Measurements from ENCODE around the gene EPHB1.

EPHB1 gene

DNA sequence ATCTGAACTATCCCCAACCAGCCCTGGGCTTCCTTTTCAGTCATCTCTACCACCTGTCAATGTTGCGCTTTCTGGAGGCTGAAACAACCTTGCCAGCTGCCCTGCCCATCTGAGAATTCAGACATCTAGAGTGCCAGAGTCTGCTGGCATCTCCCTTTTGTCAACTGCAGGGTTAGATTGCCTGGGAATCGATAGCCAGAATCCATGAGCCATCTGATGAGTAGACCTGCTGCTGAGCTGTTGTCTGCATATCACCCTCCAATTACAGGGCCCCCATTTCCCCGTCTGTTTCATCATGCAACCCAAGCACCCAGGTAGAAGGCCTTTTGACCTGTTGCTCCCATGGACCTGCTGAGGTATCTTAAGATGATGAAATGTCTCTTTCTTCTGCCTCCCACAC, 280.1 kb downstream of the EPHB1 start:
- in situ Hi-C loops (cut with HindIII; ENCODE audit: low sequenced_read_pairs), result no loop called here
- no peak for TF ChIP-seq CTCF (IDR thresholded peaks at IDR 0.05; ENCODE audit: low read depth, low read length)
- H3K4me3 ChIP-seq (ENCODE audit: low read depth, low read length), result no peak overlapping the region
- DNase-seq (ENCODE audit: low read depth, low spot score), result no peak

DNA sequence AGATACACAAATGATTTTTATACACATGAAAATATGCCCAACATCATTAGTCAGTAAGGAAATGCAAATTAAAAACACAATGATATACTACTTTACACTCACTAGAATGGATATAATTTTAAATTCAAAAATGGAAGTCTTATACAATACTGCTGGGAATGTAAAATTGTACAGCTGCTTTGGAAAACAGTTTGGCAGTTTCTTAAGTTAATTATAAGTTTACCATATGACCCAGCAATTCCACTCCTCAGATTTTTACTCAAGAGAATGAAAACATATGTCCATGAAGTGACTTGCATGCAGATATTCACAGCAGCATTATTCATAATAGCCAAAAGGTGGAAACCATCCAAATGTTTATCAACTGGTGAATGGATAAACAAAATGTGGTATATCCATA, 281.3 kb downstream of the EPHB1 start:
- in situ Hi-C loops (cut with HindIII; ENCODE audit: low sequenced_read_pairs), result no loop called here
- TF ChIP-seq CTCF (IDR thresholded peaks at IDR 0.05; ENCODE audit: low read depth, low read length), result no peak

DNA sequence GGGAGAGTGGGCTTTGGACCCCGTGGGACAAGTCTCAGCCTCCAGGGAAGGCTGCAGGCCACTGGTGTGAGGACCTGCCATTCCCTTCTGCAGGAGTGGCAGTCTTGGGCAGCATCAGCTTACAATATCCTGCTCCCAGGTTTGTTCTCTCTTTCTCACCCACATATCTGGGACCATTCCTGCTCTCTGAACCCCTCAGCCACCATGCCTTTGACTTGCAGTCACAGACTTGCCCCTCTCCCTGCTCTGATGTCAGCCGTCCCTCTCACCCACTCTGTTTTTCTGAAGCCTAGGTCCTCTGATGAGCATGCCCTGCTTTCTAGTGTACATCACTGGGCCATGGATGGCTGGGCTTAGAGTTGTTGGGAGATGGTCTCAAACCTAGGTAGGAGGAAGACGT, 282.1 kb downstream of the EPHB1 start:
- in situ Hi-C loops (cut with HindIII; ENCODE audit: low sequenced_read_pairs), result no loop called here
- no peak overlapping the region for H3K4me3 ChIP-seq (ENCODE audit: low read depth, low read length)
- no peak for DNase-seq (ENCODE audit: low read depth, low spot score)
- TF ChIP-seq CTCF (IDR thresholded peaks at IDR 0.05; ENCODE audit: low read depth, low read length), result no peak

More for the DNA sequence above, 281.3 kb downstream of the EPHB1 start:
- no peak for DNase-seq (ENCODE audit: low read depth, low spot score)
- H3K4me3 ChIP-seq (ENCODE audit: low read depth, low read length), result no peak overlapping the region

GRCh38 chr3:135078283-135078682, 283.2 kb downstream of the EPHB1 start:
- no peak for DNase-seq (ENCODE audit: low read depth, low spot score)
- in situ Hi-C loops (cut with HindIII; ENCODE audit: low sequenced_read_pairs), result no loop called here
- no peak for TF ChIP-seq CTCF (IDR thresholded peaks at IDR 0.05; ENCODE audit: low read depth, low read length)
- H3K4me3 ChIP-seq (ENCODE audit: low read depth, low read length), result no peak overlapping the region

DNA sequence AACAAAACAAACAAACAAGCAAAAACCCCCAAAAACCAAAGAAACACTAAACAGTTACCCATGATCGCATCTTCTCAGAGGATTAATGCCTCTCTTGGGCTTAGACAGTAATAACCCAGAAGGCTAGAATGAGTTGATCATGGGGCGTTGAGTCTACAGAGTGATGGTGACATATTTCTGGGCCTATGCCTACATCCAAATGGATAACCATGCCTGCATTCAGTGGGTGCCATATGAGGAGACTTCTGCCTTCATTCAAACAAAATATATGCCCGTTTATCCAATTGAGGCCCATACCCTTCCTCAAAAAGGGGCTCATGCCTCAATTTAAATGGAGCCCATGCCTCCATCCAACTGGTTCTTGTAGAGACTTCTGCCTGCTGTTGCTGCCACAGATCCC, 284.0 kb downstream of the EPHB1 start:
- in situ Hi-C loops (cut with HindIII; ENCODE audit: low sequenced_read_pairs), result no loop called here
- TF ChIP-seq CTCF (IDR thresholded peaks at IDR 0.05; ENCODE audit: low read depth, low read length), result no peak
- DNase-seq (ENCODE audit: low read depth, low spot score), result no peak
- no peak overlapping the region for H3K4me3 ChIP-seq (ENCODE audit: low read depth, low read length)

DNA sequence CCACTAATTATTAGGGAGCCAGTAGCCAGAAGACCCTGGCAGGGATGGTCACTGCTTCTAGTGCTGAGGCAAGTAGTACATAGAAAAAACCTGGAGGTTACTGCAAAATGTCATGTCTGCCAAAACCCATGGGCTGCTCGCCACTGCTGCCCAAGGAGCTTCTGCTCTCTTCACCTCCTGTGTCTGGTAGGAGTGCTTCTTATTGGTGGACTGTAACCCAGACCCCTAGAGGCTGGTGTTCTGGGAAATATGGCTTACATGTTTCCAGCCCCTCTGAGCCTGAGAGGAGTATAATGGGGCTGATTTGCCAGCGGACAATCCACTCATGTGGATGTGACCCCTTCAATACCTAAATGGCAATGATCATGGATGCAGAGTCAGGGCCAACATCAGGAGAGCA, 286.4 kb downstream of the EPHB1 start:
- in situ Hi-C loops (cut with HindIII; ENCODE audit: low sequenced_read_pairs), result no loop called here
- H3K4me3 ChIP-seq (ENCODE audit: low read depth, low read length), result no peak overlapping the region
- no peak for TF ChIP-seq CTCF (IDR thresholded peaks at IDR 0.05; ENCODE audit: low read depth, low read length)
- no peak for DNase-seq (ENCODE audit: low read depth, low spot score)

DNA sequence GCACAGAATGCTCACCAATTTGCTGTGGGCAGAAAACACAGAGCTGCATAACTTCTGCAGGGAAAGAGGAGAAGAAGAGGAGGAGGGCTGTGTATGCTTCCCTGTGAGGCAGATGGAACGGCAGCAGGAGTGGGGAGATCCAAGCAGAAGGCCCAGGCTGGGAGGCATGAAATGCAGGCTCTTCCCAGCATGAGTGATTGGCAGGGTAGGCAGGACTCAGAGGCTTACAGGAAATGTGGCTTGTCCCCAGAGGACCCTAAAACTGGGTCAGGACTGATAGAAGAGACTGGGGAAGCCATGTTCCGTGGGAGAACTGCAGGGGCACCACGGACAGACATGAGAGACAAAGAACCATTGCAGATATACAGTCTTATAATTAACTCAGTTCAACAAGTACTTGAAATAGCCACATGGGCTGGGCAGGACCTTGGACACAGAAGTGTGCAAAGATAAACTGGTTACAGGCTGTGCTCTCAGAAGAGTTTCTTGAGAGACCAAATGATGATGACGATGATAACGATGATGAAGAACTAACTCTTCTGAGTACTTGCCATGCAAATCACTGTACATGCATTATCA, 286.9 kb downstream of the EPHB1 start:
- TF ChIP-seq CTCF (IDR thresholded peaks at IDR 0.05; ENCODE audit: low read depth, low read length), result no peak
- no peak overlapping the region for H3K4me3 ChIP-seq (ENCODE audit: low read depth, low read length)
- in situ Hi-C loops (cut with HindIII; ENCODE audit: low sequenced_read_pairs), result no loop called here
- no peak for DNase-seq (ENCODE audit: low read depth, low spot score)

Data from astrocyte of the spinal cord (primary cell).